ENCODE results near the gene B3GAT3.
A peak's percentile ranks its signal among the peaks of the same experiment; 100 is the strongest.

B3GAT3 gene

DNA sequence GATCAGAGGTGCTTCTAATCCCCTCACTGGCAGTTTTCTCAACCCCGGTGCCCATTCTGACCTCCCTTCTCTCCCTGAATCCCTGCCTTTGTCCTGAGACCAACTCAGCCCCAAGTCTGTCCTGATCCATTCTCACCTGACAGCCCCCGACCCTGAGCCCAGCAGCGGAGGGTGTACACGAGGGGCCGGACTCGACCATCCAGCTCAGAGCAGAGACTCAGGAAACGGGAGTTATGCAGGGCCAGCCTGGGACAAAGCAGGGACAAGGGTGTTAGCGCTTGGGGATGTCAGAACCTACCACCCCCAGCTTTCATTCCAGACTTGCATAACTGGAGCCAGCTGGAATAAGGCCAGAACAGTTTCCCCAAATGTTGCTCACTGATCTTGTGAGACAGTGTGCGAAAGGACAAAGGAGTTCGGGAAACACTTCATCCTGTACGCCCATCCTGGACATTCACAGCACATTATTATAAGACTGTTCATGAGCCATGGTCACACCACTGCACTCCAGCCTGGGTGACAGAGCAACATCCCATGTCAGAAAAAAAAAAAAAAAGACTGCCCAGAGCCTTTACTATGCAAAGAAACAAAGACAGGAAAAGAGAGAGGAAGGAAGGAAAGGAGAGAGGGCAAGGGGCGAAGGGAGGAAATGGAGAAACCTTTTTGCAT is 44.6 kb downstream of the B3GAT3 start:
- TF ChIP-seq, protein P1, sequence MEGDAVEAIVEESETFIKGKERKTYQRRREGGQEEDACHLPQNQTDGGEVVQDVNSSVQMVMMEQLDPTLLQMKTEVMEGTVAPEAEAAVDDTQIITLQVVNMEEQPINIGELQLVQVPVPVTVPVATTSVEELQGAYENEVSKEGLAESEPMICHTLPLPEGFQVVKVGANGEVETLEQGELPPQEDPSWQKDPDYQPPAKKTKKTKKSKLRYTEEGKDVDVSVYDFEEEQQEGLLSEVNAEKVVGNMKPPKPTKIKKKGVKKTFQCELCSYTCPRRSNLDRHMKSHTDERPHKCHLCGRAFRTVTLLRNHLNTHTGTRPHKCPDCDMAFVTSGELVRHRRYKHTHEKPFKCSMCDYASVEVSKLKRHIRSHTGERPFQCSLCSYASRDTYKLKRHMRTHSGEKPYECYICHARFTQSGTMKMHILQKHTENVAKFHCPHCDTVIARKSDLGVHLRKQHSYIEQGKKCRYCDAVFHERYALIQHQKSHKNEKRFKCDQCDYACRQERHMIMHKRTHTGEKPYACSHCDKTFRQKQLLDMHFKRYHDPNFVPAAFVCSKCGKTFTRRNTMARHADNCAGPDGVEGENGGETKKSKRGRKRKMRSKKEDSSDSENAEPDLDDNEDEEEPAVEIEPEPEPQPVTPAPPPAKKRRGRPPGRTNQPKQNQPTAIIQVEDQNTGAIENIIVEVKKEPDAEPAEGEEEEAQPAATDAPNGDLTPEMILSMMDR (IDR thresholded peaks at IDR 0.05; ENCODE audit: control insufficient read depth, insufficient read depth, low read depth, low read length, missing control alignments): no peak
- no peak for DNase-seq (ENCODE audit: low read depth)
- H3K4me3 ChIP-seq (ENCODE audit: control insufficient read depth, low read depth, low read length): no peak overlapping the region

DNA sequence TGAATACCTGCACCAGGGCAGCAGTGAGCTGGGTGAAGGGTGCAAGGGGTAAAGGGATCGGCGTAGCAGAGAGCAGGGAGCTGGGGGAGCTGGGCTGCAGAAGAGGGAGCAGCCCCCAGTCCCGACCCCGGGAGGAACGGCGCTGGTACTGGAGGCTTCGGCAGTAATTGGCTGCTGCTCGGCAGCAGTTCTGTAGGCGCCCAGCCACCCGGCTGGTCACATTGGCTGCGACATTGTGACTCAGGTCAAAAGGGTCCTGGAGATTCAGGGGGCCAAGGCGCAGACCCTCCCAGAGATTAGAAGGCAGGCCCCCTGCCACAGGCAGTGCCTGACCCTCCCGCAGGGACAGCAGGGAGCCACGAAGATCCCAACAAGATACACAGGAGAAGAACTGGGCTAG is 45.9 kb downstream of the B3GAT3 start:
- no peak for DNase-seq (ENCODE audit: low read depth)
- TF ChIP-seq, protein P1 (IDR thresholded peaks at IDR 0.05; ENCODE audit: control insufficient read depth, insufficient read depth, low read depth, low read length, missing control alignments): no peak
- peak overlapping the region; percentile 74 for H3K4me3 ChIP-seq (ENCODE audit: control insufficient read depth, low read depth, low read length)

DNA sequence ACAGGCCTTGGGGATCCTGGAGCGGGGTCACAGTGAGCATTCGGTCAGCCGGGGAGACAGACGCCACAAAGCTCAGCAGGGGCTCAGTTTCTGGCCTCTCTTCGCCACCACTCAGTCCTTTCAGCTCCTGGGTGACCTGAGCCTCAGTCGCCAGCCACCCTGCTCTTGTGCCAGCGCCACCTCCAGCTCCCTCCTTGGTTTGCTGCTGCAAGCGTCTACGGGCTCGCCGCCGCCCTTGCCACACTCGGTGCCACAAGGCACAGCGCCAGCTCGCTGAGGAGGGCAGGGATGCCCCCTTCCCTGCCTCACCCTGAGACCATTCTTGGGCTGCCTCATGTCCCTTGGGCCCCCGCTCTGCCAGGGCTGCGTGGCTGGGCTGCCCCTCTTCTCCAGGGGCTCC is 46.6 kb downstream of the B3GAT3 start:
- H3K4me3 ChIP-seq (ENCODE audit: control insufficient read depth, low read depth, low read length): peak overlapping the region; percentile 74
- no peak for DNase-seq (ENCODE audit: low read depth)
- TF ChIP-seq, protein P1 (IDR thresholded peaks at IDR 0.05; ENCODE audit: control insufficient read depth, insufficient read depth, low read depth, low read length, missing control alignments): no peak

DNA sequence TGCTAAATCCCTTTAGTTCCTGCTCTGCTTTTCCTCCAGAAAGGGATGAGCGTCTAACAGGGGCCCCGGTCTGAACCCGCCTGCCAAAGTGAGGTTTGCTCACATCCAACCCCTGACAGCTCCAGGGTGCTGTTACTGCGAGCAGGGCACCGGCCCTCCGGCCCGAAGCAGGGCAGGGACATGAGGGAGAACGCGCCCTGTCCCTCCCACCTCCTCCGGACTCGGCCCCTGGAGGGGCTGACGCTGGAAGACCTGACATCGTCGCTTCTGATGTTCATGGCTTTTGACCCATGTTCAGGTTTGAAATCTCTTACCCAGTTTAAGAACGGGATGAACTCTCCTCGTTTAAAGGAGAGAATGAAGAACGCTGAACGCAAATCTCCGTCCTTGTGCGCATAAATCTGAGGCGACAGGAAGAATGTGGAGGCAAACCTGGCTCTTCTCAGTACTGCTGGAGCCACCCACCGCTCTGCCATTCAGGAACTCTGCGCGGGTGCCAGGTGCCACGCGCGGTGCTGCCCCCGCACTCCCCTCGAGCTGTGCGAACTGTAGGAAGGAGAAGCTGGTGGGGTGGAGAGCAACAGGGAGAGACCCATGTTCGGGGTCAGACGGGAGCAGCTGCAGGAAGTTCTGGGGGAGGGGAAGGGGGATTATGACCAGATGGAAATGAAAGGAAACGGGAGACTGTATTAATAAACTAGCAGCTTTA is 47.3 kb downstream of the B3GAT3 start:
- peak overlapping the region; percentile 74 for H3K4me3 ChIP-seq (ENCODE audit: control insufficient read depth, low read depth, low read length)
- TF ChIP-seq, protein P1 (IDR thresholded peaks at IDR 0.05; ENCODE audit: control insufficient read depth, insufficient read depth, low read depth, low read length, missing control alignments): no peak
- DNase-seq (ENCODE audit: low read depth): no peak

DNA sequence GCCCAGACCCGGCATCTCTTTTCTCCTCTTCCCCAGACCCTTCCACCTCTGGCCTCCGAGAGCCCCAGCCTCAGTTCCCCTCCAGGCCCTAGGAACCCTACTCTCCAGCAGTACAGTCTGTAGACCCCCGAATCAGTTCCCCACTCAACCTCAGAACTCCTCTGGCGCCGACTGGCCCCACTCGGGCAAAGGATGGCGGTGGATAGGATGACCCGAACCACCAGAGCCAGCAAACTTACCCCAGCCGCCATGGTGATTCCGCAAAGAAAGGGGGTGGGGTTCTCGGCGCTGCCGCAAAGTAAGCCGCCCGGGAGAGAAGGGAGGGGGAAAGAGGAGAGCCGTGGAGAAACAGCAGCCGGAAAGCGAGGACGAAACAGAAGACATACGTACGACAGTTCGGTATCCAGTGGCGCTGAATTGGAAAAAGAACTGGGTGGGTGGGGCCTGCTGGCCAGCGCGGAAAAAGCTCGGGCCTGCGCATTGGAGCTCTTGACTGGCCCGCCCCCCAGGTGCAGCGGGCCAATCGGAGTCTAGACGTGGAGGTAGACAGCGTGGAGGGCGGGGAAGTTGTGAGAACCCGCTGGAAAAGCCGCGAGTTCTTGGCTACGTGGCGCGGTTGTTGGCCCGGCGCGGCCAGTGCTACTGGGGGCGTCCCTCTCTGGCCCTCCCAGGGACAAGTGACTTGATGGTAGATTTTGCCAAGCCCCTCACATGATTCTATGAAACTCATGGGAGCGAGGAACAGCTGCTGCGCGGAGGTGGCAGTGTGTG is 48.0 kb downstream of the B3GAT3 start, which contains the start of gene EEF1G:
TSS of gene EEF1G (minus strand) at position 300 of the 771 bp plus-strand sequence. CDS start at position 251, 49 bp downstream.
- peak within 1 kb of the TSS; percentile 92 for H3K4me3 ChIP-seq (ENCODE audit: control insufficient read depth, low read depth, low read length)
- peak; percentile 100 for DNase-seq (ENCODE audit: low read depth)
- TF ChIP-seq, protein P1 (IDR thresholded peaks at IDR 0.05; ENCODE audit: control insufficient read depth, insufficient read depth, low read depth, low read length, missing control alignments): no peak

DNA sequence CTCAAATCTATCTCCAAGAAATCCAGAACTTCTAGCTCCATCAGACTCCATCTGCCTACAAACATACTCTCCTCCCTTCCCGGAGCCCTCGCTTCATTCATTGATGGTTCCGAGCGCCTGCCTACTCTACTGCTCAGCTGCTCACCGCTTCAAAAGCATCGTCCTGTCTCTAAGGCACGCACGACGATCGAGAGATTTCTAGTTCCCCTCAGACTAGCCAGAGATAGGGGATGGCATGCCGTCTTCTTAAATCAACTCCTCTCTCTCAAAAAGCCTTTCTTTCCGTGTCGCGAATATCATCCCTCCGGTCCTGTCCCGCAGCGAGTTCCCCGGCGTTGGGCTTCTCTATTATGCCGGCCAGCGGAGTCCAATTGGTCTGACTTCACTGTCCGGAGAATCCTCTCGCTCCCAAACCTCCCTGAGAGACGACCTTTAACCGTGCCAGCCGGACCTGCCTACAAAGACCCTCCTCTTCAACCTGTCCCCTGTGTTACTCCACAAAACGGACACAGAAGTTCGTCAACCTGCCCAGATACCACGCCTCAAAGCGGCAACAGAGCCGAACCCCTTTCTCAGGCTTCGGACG is 48.7 kb downstream of the B3GAT3 start:
- no peak for DNase-seq (ENCODE audit: low read depth)
- H3K4me3 ChIP-seq (ENCODE audit: control insufficient read depth, low read depth, low read length): peak overlapping the region; percentile 92
- TF ChIP-seq, protein P1 (IDR thresholded peaks at IDR 0.05; ENCODE audit: control insufficient read depth, insufficient read depth, low read depth, low read length, missing control alignments): no peak

All from AG09309 (cell line).